GM21367 (cell line): ENCODE results near the gene RNF212.

ENCODE experiments used
- ATAC-seq: cut with Tn5 transposase; IDR thresholded peaks from one replicate; pipeline ENCODE4 v1.9.1; 2021; ENCODE audit not compliant: unreplicated experiment

The RNF212 gene

GRCh38 chr4:1116838-1117237 lies 3.5 kb upstream of the RNF212 start:
- ATAC-seq: no peak

GRCh38 chr4:1115528-1116293 lies 2.3 kb upstream of the RNF212 start:
- no peak for ATAC-seq

GRCh38 chr4:1112821-1113182 lies 562 bp downstream of the RNF212 start:
- ATAC-seq: no peak

- ATAC-seq: no peak
Observed at GRCh38 chr4:1112174-1112820, 1.1 kb downstream of the RNF212 start.

- no peak for ATAC-seq
Observed at GRCh38 chr4:1111259-1111809, 2.0 kb downstream of the RNF212 start.

- no peak for ATAC-seq
Observed at GRCh38 chr4:1109898-1110506, 3.4 kb downstream of the RNF212 start.

GRCh38 chr4:1109333-1109732 lies 4.0 kb downstream of the RNF212 start:
- no peak for ATAC-seq

GRCh38 chr4:1105662-1106061 lies 7.7 kb downstream of the RNF212 start:
- no peak for ATAC-seq

GRCh38 chr4:1105067-1105466 lies 8.3 kb downstream of the RNF212 start:
- no peak for ATAC-seq

GRCh38 chr4:1104647-1105046 lies 8.7 kb downstream of the RNF212 start:
- ATAC-seq: no peak

GRCh38 chr4:1099684-1100335 lies 13.6 kb downstream of the RNF212 start:
- no peak for ATAC-seq

- ATAC-seq: no peak
Observed at GRCh38 chr4:1099270-1099669, 14.1 kb downstream of the RNF212 start.

- ATAC-seq: no peak
Observed at GRCh38 chr4:1098311-1098925, 14.9 kb downstream of the RNF212 start.

GRCh38 chr4:1097553-1097952 lies 15.8 kb downstream of the RNF212 start:
- ATAC-seq: no peak

GRCh38 chr4:1096841-1097240 lies 16.5 kb downstream of the RNF212 start:
- ATAC-seq: no peak

GRCh38 chr4:1094336-1094690 lies 19.1 kb downstream of the RNF212 start:
- ATAC-seq: no peak

GRCh38 chr4:1093391-1094335 lies 19.7 kb downstream of the RNF212 start:
- no peak for ATAC-seq

- no peak for ATAC-seq
Observed at GRCh38 chr4:1092983-1093361, 20.4 kb downstream of the RNF212 start.

GRCh38 chr4:1092026-1092982 lies 21.1 kb downstream of the RNF212 start:
- no peak for ATAC-seq
